GM19023 (cell line): ENCODE measurements around the gene FAM118B.

Source experiments
- ATAC-seq: cut with Tn5 transposase; IDR thresholded peaks from one replicate; pipeline ENCODE4 v1.9.1; 2021; ENCODE audit warnings: mild to moderate bottlenecking, moderate library complexity; ENCODE audit not compliant: unreplicated experiment

FAM118B gene

DNA sequence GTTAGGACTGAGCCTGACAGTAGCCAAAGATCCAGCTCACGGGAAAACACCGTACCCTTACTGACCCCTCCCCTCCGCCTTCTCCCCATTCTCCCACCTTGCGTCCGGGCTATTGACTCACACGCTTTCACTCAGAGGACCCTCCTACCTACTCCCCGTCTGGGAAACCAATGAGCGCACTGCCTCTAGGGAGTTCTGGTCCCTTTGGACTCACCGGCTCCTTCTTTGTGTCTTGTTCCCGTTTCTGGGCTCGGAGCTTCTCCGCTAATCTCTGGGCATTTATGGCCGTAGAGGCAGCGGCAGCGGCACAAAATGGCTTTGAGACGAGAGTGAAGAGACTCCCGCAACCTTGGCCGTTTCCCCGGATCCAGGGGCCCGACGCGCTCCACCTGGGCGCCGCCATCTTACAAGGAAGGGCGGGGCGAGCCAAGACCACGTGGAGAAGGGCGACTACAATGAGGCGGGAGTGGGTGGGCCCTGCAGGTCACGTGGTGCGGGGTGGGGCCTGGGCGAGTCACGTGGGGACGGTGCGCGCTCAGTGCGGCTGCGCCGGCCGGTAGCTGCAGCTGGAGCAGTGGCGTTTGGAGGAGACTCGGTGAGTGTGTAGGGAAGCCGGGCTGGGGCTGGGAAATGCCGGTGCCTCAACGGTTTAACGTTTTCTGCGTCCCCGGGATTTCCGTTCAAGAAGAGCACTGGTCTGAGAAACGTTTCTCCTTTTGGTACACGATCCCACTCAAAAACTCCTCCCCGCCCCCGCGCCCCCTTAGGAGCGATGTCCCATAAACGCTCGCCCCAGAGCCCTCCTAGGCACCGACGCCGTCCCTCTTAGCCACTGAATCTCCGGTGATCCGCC lies at the start of gene FAM118B, which contains the start of gene RPUSD4:
Gene FAM118B (plus strand): TSS at position 547 of the 853 bp plus-strand sequence. CDS start 23,220 bp downstream, outside the sequence.
Gene RPUSD4 (minus strand): TSS at position 415 of the 853 bp plus-strand sequence. CDS start 12 bp downstream, at position 403.
- peak; percentile 96 for ATAC-seq

DNA sequence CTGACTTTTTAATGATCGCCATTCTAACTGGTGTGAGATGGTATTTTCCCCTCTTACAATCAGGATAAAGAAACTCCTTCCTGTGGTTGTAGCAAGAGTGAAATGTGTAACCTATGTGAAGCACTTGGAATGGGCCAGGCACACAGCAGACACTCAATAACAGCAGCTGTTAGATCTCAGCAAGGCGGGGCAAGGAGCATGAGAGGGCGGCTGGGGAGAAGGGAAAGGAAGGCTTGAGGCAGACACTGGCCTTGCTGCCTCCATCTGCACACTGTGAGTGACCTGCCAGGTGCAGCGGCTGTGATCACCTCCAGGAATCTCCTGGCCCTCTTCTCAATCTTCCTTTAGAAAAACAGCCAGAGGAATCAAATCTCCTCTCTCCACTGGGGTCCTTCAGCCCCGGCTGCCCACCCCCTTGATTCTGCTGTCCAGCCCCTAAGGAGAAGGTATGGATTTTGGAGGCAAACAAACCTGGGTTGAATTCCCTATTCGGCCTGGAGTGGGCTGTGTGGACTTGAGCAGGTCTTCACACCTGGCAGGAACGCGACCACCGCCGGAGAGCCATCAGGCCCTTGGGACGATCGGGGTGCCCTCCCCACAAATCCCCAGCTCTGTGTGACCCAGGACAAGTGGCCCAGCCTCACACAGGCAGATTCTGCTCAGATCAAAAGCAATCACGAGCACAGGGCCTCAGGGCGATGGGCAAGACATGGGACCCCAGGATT lies 49.1 kb upstream of the FAM118B start:
- no peak for ATAC-seq

DNA sequence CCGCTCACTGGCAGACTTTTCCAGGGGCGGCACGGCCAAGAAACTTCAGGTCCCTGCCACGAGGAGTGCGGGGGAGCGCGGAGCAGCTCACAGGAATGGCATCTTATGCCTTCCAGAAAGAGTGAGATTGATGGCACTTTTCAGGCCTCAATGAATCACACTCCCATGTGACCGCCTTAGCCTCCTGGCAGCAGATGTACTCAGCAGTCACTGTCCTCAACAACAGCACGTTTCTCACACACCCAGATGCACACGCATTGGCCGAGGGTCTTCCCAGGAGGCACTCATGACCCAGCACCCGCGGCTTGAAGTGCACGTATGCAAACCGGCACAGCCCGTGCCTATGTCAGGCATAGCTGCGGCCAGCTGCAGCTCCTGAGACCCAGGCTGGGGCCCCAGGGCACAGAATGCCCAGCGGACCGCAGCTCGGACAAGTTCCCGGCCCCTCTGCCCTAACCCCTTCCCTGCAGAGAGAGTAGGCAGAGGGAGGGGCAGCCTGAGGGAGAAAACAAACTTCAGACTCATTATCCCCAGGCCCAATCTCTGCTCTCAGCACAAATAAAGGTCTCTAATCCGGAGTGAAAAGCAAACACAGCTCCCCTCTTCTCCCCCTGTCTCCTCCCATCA lies 48.4 kb upstream of the FAM118B start:
- no peak for ATAC-seq

DNA sequence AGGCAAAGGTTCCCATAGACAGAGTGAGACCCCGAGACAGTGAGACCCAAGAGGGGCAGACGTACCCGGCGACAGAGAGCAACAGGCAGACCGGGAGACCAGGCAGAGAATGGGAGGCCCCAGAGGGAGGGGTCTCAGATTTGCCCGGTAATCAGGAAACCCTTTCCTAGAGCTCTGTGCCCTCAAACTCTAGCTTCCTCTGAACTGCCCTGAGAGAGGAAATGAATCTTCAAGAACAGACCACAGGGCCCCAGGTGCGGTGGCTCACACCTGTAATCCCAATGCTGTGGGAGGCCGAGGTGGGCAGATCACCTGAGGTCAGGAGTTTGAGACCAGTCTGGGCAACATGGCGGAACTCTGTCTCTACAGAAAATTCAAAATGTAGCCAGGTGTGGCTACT lies 47.8 kb upstream of the FAM118B start:
- ATAC-seq, result no peak

DNA sequence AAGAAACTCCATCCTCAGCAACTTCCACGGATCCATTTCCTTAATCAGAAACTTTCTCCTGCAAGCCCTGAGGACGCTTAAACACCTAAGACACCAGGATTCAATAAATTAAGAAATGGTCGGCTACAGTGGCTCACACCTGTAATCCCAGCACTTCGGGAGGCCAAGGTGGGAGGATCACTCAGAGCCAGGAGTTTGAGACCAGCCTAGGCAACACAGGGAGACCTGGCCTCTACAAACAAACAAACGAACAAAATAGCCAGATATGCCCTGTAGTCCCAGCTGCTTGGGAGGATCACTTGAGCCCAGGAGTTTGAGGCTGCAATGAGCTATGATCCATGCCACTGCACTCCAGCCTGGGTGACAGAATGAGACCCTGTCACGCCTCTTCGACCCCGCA lies 46.8 kb upstream of the FAM118B start:
- ATAC-seq, result no peak

DNA sequence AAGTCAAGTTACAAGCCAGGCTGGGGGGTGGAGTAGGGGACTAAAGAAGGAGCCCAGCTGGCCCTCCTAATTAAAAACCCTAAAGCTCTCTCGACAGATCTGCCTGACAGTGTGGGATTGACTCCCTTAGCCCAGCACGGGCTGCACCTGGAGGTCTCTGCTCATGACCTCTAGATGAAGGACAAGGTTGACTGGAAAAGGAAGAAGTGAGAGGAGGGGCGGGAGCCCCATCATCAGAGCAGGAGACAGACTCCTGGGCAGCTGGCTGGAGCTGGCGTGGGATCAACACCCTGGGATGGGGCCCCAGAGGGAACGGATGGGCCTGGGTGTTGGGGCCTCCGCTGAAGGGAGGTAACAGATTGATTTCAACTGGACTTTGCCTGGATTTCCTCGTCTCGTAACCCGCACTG lies 46.3 kb upstream of the FAM118B start:
- no peak for ATAC-seq

DNA sequence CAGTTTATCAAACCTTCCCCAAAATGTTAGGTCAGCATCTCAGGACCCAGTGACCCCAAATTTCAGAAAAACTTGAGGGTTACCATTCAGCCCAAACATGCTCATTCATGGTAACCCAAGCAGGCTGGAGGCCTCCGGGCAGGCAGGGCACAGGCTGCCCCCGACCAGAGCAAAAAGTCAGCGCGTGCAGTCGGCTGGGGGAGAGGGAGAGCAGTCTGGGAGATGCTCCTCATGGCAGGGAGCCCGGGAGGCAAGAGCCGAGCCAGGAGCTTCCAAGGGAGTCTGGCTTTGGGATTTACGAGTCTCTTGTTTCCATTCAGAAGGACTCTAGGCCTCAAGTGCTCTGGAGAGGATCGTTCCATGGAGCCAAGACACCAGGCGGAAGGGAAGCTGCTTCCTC lies 45.8 kb upstream of the FAM118B start:
- ATAC-seq, result no peak

DNA sequence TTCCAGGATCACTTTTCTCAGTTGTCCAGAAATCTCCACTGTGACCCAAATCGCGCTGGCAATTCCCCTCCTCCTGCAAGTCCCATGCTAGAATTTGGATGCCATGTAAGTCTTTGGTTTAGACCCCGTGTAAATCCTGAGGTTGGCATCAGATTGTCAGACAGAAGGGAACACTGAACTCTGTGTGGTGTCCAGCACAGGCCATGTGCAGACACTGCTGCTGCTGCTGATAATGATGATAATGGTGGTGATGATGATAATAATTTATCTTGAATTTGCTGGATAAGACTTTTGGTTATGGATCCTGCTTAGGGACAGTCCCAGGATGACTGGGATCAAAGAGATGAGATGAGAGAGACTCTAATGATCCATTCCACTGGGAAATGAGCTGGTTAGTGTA lies 45.2 kb upstream of the FAM118B start:
- no peak for ATAC-seq

DNA sequence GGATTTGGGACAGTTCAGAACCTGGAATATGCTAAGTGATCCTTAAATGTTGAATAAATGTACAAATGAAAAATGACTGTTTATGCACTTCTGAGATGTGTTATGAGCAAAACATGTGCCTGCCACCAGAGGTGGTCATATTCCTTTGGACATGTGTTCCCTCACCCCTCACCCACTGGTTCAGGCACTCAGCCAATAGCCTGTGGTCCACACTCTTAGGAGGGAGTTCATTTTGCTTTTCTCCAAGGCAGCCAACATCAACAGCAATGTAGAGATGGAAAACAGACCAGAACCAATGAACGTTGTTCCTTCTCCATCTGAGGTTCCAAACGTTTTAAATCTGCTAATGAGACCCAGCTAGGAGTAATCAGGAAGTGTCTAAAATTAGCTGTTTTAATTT lies 44.1 kb upstream of the FAM118B start:
- no peak for ATAC-seq

DNA sequence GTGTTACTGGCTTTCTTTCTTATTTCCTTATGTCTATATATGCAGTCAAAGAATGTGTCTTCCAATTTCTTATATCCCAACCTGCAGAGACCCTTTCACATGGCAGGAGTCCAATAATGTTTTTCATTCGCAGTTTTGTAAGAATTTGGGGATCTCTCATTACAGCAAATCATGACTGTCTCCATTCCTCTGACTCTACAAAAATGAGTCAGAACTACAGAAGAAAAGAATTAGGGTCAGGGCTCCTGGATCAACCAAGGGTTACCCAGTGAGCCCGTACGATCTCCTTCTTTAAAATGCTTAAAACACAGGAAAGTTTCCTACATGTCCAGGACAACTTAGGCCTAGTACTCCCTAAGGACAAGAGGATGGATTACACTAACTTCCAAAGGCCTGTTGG lies 42.3 kb upstream of the FAM118B start:
- ATAC-seq, result no peak

DNA sequence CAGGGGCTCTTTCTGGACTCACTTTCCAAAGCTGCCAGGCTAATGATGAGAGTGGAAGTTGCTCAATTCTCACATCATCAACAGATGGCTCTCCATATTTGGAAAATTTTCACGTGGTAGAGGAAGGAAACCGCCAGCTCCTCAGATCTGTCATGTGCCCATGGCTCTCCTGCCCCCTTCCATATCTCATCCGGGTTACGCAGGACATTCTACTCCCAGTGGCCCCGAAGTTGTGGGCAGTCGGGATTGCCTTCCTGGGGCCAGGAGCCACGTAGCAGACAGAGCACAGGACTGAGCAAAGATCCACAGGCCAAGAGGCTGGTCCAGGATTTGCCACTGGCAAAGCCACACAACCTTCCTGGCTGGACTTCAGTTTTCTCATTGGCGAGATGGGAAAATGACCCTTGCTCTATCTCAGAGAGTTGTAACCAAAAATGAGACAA lies 39.0 kb upstream of the FAM118B start:
- ATAC-seq, result no peak

DNA sequence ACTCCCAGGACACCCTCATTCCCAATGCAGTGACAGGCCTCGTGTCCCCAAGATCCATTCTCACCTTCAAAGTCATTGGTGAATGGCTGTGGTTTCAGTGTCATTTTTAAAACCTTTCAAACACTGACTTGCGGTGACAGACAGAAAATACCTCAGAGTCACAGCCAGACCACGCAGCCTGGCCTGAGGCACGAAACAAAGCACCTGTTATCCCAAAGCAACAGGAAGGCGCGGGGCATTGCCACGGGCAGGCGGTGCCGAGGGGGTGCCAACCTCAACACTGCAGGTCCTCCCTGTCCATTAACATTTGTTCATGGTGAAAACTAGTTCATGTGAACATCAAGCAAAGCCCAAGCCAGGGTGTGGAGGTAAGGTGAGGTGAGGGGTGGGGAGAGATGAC lies 38.3 kb upstream of the FAM118B start:
- no peak for ATAC-seq

DNA sequence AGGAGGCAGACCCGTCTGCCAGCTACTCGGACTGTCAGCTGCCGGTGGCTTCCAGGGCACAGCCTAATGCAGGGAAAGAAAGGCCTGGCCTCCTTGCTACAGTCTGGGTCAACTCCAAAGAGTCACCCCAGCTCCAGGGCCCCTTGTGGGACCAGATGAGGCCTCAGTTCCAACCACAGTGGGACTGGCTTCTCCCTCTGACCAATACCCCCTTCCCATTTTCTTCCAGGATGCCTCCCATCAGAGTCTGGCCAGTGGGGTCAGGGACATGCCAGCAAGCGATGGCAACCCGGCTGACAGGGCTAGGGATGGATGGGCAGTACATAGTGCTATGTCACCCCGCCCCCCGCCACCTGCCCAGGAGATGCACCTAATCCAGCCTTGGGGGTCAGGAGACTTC lies 36.8 kb upstream of the FAM118B start:
- no peak for ATAC-seq

DNA sequence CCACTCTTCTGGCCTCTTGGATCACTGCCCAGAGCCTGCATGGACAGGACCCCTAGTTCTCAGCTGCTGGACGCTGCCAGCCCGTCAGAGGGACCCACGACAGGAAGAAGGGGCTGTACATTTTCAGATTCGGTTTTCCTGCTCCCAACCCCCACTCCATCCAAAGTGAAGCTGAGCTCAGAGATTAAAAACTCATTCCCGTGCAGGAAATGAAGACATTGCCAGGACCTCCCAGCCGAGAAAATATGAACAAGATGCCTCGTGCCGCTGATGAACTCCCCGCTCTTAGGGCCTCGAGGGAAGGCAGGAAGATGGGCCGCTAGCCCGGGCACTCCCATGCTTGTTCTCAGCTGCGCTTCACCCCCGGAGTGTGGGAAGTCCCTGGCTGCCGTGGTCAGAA lies 36.2 kb upstream of the FAM118B start:
- no peak for ATAC-seq

DNA sequence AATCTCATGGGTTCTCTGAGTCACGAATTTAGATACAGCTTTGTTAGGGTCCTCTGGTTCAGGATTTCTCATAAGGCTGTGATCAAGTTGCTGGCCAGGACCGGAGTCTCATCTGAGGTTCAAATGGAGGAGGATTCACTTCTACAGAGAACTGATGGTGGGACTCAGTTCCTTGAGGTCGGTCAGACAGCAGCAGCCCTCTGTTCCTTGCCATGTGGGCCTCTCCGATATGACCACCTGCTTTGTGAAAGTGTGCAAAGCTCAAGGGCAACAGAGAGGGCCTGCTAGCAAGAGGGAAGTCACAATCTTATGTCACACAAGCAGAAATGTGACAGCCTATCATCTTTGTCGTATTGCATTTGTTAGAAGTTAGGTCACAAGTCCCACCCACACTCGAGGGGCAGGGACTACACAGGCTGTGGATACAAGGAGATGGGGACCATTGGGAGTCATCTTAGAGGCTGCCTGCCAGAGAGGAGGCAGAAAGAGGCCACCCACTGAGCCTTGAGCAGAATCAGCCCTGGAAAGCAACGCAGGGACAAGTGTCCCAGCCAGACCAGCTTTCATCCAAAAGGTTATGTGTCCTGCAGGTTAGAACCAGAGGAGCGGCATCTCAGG lies 34.6 kb upstream of the FAM118B start:
- no peak for ATAC-seq

DNA sequence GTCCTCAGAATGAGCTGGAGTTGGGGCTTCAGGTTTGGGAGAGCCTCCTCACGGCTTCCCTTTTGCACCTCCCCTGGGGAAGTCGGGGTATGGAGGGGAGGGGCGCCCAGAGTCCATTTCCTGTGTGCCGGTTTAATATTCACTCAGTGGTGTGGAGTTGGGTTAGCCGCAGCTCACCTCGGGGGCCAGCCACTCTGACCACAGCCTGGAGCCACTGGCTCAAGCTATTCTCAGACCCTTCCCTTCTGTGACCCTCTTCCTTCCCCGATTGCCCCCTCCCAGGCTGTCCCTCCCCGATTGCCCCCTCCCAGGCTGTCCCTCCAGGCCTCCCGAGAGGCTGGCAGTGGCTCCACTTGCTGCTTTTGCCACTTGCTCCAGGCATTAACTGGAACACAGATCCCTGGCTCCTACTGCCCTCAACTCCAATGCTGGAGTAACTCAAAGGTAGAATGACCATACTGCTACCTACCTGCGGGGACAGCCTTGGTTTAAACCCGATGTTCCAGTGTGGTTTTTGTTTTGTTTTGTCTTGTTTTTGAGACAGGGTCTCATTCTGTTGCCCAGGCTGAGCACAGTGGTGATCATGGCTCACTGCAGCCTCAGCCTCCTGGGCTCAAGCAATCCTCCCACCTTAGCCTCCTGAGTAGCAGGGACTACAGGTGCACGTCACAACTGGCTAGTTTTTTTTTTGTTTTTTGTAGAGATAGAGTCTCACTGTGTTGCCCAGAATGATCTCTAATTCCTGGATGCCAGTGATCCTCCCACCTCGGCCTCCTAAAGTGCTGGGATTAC lies 29.4 kb upstream of the FAM118B start:
- no peak for ATAC-seq

DNA sequence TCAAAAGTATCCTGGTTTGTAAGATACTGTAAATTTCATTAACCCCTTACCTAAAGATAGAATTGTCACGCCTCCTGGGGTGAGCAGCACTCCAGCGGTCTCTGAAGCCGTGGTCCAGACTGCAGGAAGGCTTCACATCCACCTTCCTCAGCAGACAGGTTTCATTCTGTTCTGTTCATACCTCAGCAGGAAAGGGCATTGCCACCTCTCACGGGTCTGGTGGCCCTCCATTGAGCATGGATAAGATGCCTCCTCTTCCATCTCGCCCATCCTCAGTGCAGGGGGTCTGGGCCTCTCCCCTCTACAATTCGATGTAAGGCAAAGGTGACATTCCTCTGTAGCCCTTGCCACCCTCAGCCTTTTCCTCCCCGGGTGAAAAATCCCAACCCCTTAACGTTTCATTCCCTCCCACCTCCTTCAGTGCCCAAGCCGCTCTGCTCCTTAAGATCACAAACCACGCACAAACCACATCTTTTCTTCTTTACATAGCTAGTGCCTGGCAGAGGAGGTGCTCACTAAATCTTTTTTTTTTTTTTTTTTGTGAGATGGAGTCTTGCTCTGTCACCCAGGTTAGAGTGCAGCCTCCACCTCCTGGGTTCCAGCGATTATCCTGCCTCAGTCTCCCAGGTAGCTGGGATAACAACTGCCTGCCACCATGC lies 28.7 kb upstream of the FAM118B start:
- ATAC-seq, result no peak

DNA sequence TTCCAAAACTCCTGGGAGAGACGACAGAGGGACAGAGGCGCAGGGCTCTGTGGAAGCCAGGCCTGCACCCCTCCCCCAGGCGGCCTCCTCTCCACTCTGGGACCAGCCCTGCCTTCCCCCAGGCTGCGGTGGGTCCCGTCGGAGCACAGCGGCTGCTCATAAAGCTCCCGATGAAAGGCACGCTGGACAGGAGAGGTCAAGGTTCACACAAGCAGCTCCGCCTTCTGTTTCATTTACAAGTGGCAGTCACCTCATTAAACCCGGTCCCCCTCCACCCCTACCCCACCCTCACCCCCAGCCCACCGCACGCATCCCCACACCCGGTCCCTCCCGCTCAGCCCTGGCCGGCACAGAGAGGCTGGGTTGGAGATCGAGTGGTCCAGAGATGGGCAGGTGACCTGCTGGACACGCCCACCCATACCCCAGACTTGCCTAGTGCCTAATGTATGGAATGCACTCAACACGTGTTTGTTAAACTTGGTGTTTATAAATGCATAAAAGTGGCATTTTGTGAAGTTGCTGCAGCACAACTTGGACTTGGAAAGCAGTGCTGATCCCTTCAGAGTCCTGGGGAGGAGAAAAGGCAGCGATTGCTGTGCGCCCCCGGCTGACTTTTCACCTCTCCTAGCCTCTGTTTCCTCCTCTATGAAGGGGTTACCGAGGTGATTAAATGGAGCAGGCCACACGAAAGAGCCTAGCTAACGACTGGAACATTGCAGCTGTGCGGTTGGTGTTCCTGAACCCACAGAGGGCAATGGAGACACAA lies 26.1 kb upstream of the FAM118B start:
- ATAC-seq, result no peak
